ENCODE measurements around the gene SCT. TPM values are rescaled to one million over a fixed set of nuclear protein-coding genes. Genes with fewer than 3 reads are reported as not detected.

SCT gene
- total and polyA plus RNA-seq, 4 donors, result not detected

- Histone ChIP-seq H3K27me3 (ENCODE audit: control insufficient read depth in 1 of 2, insufficient read depth in 2 of 2, low read length in 1 of 2) (no peaks in the 10 kb centered on the region), H3K27ac (ENCODE audit: low read depth in 1 of 2, low read length in 2 of 2) (peak overlapping the region in 1 of 2 donors; percentile 23), H3K36me3 (ENCODE audit: control insufficient read depth in 1 of 2, insufficient read depth in 2 of 2, low read length in 1 of 2) (peaks cover 0 to 2% of the 10 kb centered on the region in 2 donors), H3K4me1 (ENCODE audit: control insufficient read depth in 1 of 2, insufficient read depth in 2 of 2, low read length in 2 of 2) (no peaks in the 10 kb centered on the region), H3K9me3 (ENCODE audit: control insufficient read depth, low read length) (no peaks in the 10 kb centered on the region), H3K4me3 (ENCODE audit: low read length in 2 of 2) (no peak overlapping the region)
- ATAC-seq (ENCODE audit: low FRiP score) (no peak), DNase-seq (no peak)
- intact Hi-C loops (cut with DNase I), result loop anchor here in 1 of 2 donors (5.0 kb wide), 1 partner anchor 37 kb away; the partner anchor contains the start of gene PHRF1
- WGBS, 2 donors, result 65 to 80% methylated on average over 13 to 14 of the region's 14 CpGs
These were observed 12.9 kb downstream of the SCT start for GRCh38 chr11:614021-614622.

- H3K36me3 ChIP-seq (ENCODE audit: control insufficient read depth in 1 of 2, insufficient read depth in 2 of 2, low read length in 1 of 2), result peaks cover 0 to 5% of the 10 kb centered on the region in 2 donors
- no peak overlapping the region for H3K27ac ChIP-seq (ENCODE audit: low read depth in 1 of 2, low read length in 2 of 2)
- H3K27me3 ChIP-seq (ENCODE audit: control insufficient read depth in 1 of 2, insufficient read depth in 2 of 2, low read length in 1 of 2), result no peaks in the 10 kb centered on the region
- ATAC-seq (ENCODE audit: low FRiP score) (no peak), DNase-seq (peak in 1 of 2 donors; percentile 79)
- 62 to 67% methylated on average over 23 to 36 of the region's 36 CpGs for WGBS, 2 donors
- H3K4me1 ChIP-seq (ENCODE audit: control insufficient read depth in 1 of 2, insufficient read depth in 2 of 2, low read length in 2 of 2), result no peaks in the 10 kb centered on the region
- intact Hi-C loops (cut with DNase I), result loop anchor here in 1 of 2 donors (5.0 kb wide), 1 partner anchor 36 kb away; the partner anchor contains the start of gene PHRF1
- no peak overlapping the region for H3K4me3 ChIP-seq (ENCODE audit: low read length in 2 of 2)
- H3K9me3 ChIP-seq (ENCODE audit: control insufficient read depth, low read length), result no peaks in the 10 kb centered on the region
These were observed 13.5 kb downstream of the SCT start for GRCh38 chr11:613369-613968.

DNA sequence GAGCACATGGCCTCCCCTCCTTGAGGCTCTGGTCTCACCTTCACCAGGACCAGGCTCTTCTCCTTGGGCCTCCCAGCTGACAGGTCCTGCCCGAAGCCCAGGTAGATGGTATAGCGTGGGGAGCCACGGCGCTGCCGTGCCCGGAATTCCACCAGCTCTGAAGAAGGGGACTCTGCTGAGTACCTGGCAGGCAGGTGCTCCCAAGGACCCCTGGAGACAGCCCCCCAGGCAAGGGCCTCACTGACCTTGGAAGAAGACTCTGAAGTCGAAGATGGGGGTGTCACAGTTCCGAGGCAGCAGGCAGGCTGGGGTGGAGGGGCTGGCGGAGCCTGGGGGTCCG is 14.1 kb downstream of the SCT start:
- H3K4me1 ChIP-seq (ENCODE audit: control insufficient read depth in 1 of 2, insufficient read depth in 2 of 2, low read length in 2 of 2), result no peaks in the 10 kb centered on the region
- H3K27me3 ChIP-seq (ENCODE audit: control insufficient read depth in 1 of 2, insufficient read depth in 2 of 2, low read length in 1 of 2), result no peaks in the 10 kb centered on the region
- H3K9me3 ChIP-seq (ENCODE audit: control insufficient read depth, low read length), result no peaks in the 10 kb centered on the region
- H3K36me3 ChIP-seq (ENCODE audit: control insufficient read depth in 1 of 2, insufficient read depth in 2 of 2, low read length in 1 of 2), result peaks cover 3 to 5% of the 10 kb centered on the region in 2 donors
- DNase-seq (no peak), ATAC-seq (ENCODE audit: low FRiP score) (no peak)
- intact Hi-C loops (cut with DNase I), result loop anchor here in 1 of 2 donors (5.0 kb wide), 1 partner anchor 36 kb away; the partner anchor contains the start of gene PHRF1
- no peak overlapping the region for H3K4me3 ChIP-seq (ENCODE audit: low read length in 2 of 2)
- 93 to 96% methylated on average over 10 of the region's 10 CpGs for WGBS, 2 donors
- H3K27ac ChIP-seq (ENCODE audit: low read depth in 1 of 2, low read length in 2 of 2), result no peak overlapping the region

DNA sequence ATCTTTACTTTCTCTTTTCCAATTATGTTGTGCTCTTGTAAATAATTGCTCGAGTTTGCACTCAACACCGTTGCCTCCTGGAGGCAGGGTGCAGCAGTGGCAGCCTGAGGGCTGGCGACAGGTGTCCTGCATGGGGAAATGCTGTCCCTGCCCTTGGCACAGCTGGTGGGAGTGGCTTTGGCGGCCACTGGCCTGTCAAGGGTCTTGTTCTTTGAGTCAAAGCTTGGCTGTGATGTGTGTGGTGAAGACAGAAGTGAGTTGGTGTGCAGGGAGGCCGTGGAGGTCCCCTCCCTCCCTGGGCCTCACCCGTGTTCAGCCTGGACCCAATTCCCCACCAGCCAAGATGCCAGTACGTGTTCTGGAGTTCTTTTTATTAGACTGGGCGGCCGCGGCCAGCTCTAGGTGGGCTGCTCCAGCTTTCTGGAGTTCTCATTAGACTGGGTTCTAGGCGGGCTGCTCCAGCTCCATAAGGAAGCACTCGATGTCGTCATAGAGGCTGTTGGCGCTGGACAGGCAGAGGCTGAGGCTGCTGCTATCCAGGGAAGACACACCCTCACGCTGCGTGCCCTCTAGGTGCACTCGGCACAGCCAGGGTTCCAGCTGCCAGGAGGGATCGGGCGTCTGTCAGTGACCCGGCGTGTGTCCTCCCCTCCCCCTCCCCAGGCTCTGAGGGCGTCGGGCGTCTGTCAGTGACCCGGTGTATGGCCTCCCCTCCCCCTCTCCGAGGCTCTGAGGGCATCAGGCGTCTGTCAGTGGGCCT is 14.6 kb downstream of the SCT start:
- H3K9me3 ChIP-seq (ENCODE audit: control insufficient read depth, low read length), result no peaks in the 10 kb centered on the region
- DNase-seq (peak in 1 of 2 donors; percentile 75), ATAC-seq (ENCODE audit: low FRiP score) (no peak)
- no peaks in the 10 kb centered on the region for H3K4me1 ChIP-seq (ENCODE audit: control insufficient read depth in 1 of 2, insufficient read depth in 2 of 2, low read length in 2 of 2)
- WGBS, 2 donors, result 66 to 72% methylated on average over 26 to 27 of the region's 27 CpGs
- H3K36me3 ChIP-seq (ENCODE audit: control insufficient read depth in 1 of 2, insufficient read depth in 2 of 2, low read length in 1 of 2), result peaks cover 4 to 5% of the 10 kb centered on the region in 2 donors
- H3K27ac ChIP-seq (ENCODE audit: low read depth in 1 of 2, low read length in 2 of 2), result no peak overlapping the region
- no peak overlapping the region for H3K4me3 ChIP-seq (ENCODE audit: low read length in 2 of 2)
- no peaks in the 10 kb centered on the region for H3K27me3 ChIP-seq (ENCODE audit: control insufficient read depth in 1 of 2, insufficient read depth in 2 of 2, low read length in 1 of 2)
- intact Hi-C loops (cut with DNase I), result loop anchor here in 1 of 2 donors (5.0 kb wide), 1 partner anchor 35 kb away; the partner anchor contains the start of gene PHRF1

- no peaks in the 10 kb centered on the region for H3K4me1 ChIP-seq (ENCODE audit: control insufficient read depth in 1 of 2, insufficient read depth in 2 of 2, low read length in 2 of 2)
- DNase-seq (peak in 1 of 2 donors; percentile 73), ATAC-seq (ENCODE audit: low FRiP score) (no peak)
- no peaks in the 10 kb centered on the region for H3K27me3 ChIP-seq (ENCODE audit: control insufficient read depth in 1 of 2, insufficient read depth in 2 of 2, low read length in 1 of 2)
- no peak overlapping the region for H3K27ac ChIP-seq (ENCODE audit: low read depth in 1 of 2, low read length in 2 of 2)
- H3K9me3 ChIP-seq (ENCODE audit: control insufficient read depth, low read length), result no peaks in the 10 kb centered on the region
- peaks cover 4 to 6% of the 10 kb centered on the region in 2 donors for H3K36me3 ChIP-seq (ENCODE audit: control insufficient read depth in 1 of 2, insufficient read depth in 2 of 2, low read length in 1 of 2)
- 89 to 90% methylated on average over 44 to 49 of the region's 49 CpGs for WGBS, 2 donors
- no peak overlapping the region for H3K4me3 ChIP-seq (ENCODE audit: low read length in 2 of 2)
- intact Hi-C loops (cut with DNase I), result loop anchor here in 1 of 2 donors (5.0 kb wide), 1 partner anchor 34 kb away; the partner anchor contains the start of gene PHRF1
These were observed 15.7 kb downstream of the SCT start for GRCh38 chr11:611001-611996.

GRCh38 chr11:610146-610801 is 16.7 kb downstream of the SCT start:
- DNase-seq, result peak in 1 of 2 donors; percentile 70
- 92 to 95% methylated on average over 18 of the region's 18 CpGs for WGBS, 2 donors
- no peaks in the 10 kb centered on the region for H3K27me3 ChIP-seq (ENCODE audit: control insufficient read depth in 1 of 2, insufficient read depth in 2 of 2, low read length in 1 of 2)
- no peaks in the 10 kb centered on the region for H3K9me3 ChIP-seq (ENCODE audit: control insufficient read depth, low read length)
- no peak overlapping the region for H3K27ac ChIP-seq (ENCODE audit: low read depth in 1 of 2, low read length in 2 of 2)
- H3K4me3 ChIP-seq (ENCODE audit: low read length in 2 of 2), result no peak overlapping the region
- intact Hi-C loops (cut with DNase I), result loop anchor here in 1 of 2 donors (5.0 kb wide), 1 partner anchor 33 kb away; the partner anchor contains the start of gene PHRF1
- no peak for ATAC-seq (ENCODE audit: low FRiP score)
- peaks cover 4 to 6% of the 10 kb centered on the region in 2 donors for H3K36me3 ChIP-seq (ENCODE audit: control insufficient read depth in 1 of 2, insufficient read depth in 2 of 2, low read length in 1 of 2)
- H3K4me1 ChIP-seq (ENCODE audit: control insufficient read depth in 1 of 2, insufficient read depth in 2 of 2, low read length in 2 of 2), result no peaks in the 10 kb centered on the region

DNA sequence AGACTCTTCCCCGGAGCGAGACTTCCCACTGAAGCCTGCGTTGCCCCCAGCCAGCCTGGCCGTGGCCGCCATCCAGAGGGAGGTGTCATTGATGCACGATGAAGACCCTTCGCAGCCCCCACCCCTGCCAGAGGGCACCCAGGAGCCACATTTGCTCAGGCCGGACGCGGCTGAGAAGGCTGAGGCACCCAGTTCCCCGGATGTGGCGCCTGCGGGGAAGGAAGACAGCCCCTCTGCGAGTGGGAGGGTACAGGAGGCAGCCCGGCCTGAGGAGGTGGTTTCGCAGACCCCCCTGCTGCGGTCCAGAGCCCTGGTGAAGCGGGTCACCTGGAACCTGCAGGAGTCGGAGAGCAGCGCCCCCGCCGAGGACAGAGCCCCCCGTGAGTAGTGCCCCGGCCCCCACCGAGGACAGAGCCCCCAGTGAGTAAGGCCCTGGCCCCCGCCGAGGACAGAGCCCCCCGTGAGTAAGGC is 17.6 kb downstream of the SCT start:
- Histone ChIP-seq H3K4me3 (ENCODE audit: low read length in 2 of 2) (no peak overlapping the region), H3K27ac (ENCODE audit: low read depth in 1 of 2, low read length in 2 of 2) (no peak overlapping the region), H3K27me3 (ENCODE audit: control insufficient read depth in 1 of 2, insufficient read depth in 2 of 2, low read length in 1 of 2) (no peaks in the 10 kb centered on the region), H3K9me3 (ENCODE audit: control insufficient read depth, low read length) (no peaks in the 10 kb centered on the region), H3K36me3 (ENCODE audit: control insufficient read depth in 1 of 2, insufficient read depth in 2 of 2, low read length in 1 of 2) (peaks cover 4 to 8% of the 10 kb centered on the region in 2 donors), H3K4me1 (ENCODE audit: control insufficient read depth in 1 of 2, insufficient read depth in 2 of 2, low read length in 2 of 2) (no peaks in the 10 kb centered on the region)
- WGBS, 2 donors, result 92% methylated on average over 28 of the region's 28 CpGs
- ATAC-seq (ENCODE audit: low FRiP score) (no peak), DNase-seq (peak in 1 of 2 donors; percentile 71)
- intact Hi-C loops (cut with DNase I), result no loop called here

Data from aorta (tissue), 5 donors.